Fibroblast of pulmonary artery (primary cell): ENCODE data around the gene DTWD2.
"Not testable (repeated sequence)": the region's sequence is repeated elsewhere in the genome, so short reads cannot be mapped to it uniquely, and the experiment has no call there.

Source experiments
- DNase-seq: peaks from one replicate; pipeline ENCODE4 v3.0.0-alpha.2; 2010; ENCODE audit warnings: low read depth
- H3K4me3 ChIP-seq: replicated peaks from 2 replicates; pipeline ENCODE4 v1.5.1; 2011; ENCODE audit warnings: low read depth, mild to moderate bottlenecking, control low read depth, low read length, moderate library complexity
- CTCF ChIP-seq: IDR thresholded peaks from 2 replicates; pipeline ENCODE4 v1.5.1; 2011; ENCODE audit warnings: mild to moderate bottlenecking, control low read depth, low read length, inconsistent platforms; ENCODE audit errors: missing control alignments

Gene DTWD2

GRCh38 chr5:118996098-118996497, 7.8 kb upstream of the DTWD2 start:
- no peak for TF ChIP-seq CTCF
- no peak for DNase-seq

GRCh38 chr5:118994595-118994994, 6.2 kb upstream of the DTWD2 start:
- H3K4me3 ChIP-seq: no peak overlapping the region
- no peak for DNase-seq
- no peak for TF ChIP-seq CTCF

More at GRCh38 chr5:118996098-118996497, 7.8 kb upstream of the DTWD2 start:
- H3K4me3 ChIP-seq: no peak overlapping the region

- H3K4me3 ChIP-seq, DNase-seq: not testable (repeated sequence)
Measured at GRCh38 chr5:118993118-118993517, 4.8 kb upstream of the DTWD2 start.

GRCh38 chr5:118992055-118992454, 3.7 kb upstream of the DTWD2 start:
- DNase-seq, H3K4me3 ChIP-seq: not testable (repeated sequence)

- H3K4me3 ChIP-seq: no peak overlapping the region
- TF ChIP-seq CTCF: no peak
- no peak for DNase-seq
Measured at GRCh38 chr5:118990582-118990981, 2.2 kb upstream of the DTWD2 start.

- H3K4me3 ChIP-seq: no peak overlapping the region
- no peak for TF ChIP-seq CTCF
- DNase-seq: no peak
Measured at GRCh38 chr5:118989816-118990215, 1.5 kb upstream of the DTWD2 start.

GRCh38 chr5:118988866-118989180, 476 bp upstream of the DTWD2 start:
- no peak for TF ChIP-seq CTCF
- DNase-seq: no peak
- peak overlapping the region; percentile 66 for H3K4me3 ChIP-seq

GRCh38 chr5:118984602-118985001, 3.7 kb downstream of the DTWD2 start:
- no peak for TF ChIP-seq CTCF
- no peak overlapping the region for H3K4me3 ChIP-seq
- DNase-seq: peak; percentile 16
